Dedifferentiated amniotic fluid mesenchymal stem cell (primary cell): ENCODE data around the gene OR2L8.
"Not testable (repeated sequence)": the region's sequence is repeated elsewhere in the genome, so short reads cannot be mapped to it uniquely, and the experiment has no call there.

Experiments used
- DNase-seq: peaks from one replicate; pipeline ENCODE4 v3.0.0-alpha.2; 2016; ENCODE audit errors: extremely low spot score

OR2L8 gene

DNA sequence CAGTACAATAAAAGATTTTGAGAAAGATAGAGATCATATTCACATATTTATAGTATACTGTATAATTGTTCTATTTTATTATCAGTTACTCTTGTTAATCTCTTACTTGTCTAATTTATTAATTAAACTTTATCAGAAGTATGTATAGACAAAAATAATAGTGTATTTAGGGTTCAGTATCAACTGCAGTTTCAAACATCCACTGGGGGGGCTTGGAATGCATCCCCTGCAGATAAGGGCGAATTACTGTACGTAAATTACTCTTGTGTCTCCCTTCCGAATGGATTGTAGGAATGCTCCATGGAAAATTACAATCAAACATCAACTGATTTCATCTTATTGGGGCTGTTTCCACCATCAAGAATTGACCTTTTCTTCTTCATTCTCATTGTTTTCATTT lies at the start of gene OR2L8:
OR2L8 (plus strand) TSS at position 301 of the 400 bp plus-strand sequence; CDS start at position 301, 0 bp downstream.
- DNase-seq = no peak

GRCh38 chr1:247904122-247904521 lies 44.5 kb upstream of the OR2L8 start:
- no peak for DNase-seq

DNA sequence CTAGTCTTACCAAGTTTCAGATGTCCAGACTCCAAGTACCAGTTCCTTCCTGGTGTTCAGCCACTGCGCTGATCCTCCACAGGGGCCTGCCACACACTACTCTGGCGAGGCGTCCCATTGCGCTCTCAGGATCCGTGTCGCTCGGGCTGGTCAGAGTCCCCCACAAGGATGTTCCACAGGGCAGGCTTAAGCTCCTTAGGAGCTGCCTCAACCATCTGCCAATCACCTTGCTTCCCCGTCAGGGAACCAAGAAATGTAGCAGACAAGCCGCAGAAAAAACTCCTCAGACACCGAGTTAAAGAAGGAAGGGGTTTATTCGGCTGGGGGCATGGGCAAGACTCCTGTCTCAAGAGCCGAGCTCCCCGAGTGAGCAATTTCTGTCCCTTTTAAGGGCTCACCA lies 43.5 kb upstream of the OR2L8 start:
- no peak for DNase-seq

DNA sequence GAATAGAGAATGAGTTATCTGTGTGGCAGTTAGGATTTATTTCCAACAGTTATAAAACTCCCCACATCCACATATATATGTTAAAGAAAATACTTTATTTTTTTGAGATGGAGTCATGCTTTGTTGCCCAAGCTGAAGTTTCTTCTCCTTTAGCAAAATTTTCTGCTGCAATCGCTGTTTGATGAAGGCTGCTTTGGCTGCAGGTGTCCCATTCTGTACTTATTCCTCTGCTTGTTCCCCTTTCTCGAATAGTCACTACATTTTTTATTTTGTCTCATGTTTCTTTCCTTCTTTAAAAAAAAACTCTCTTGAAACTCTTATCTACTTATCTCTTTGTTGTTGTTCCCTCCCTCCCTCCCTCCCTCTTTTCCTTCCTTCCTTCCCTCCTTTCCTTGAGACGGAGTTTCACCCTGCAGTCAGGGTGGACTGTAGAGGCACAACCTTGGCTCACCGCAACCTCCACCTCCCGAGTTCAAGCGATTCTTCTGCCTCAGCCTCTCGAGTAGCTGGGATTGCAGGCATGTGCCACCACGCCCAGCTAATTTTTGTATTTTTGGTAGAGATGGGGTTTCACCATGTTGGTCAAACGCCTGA lies 42.7 kb upstream of the OR2L8 start:
- no peak for DNase-seq

DNA sequence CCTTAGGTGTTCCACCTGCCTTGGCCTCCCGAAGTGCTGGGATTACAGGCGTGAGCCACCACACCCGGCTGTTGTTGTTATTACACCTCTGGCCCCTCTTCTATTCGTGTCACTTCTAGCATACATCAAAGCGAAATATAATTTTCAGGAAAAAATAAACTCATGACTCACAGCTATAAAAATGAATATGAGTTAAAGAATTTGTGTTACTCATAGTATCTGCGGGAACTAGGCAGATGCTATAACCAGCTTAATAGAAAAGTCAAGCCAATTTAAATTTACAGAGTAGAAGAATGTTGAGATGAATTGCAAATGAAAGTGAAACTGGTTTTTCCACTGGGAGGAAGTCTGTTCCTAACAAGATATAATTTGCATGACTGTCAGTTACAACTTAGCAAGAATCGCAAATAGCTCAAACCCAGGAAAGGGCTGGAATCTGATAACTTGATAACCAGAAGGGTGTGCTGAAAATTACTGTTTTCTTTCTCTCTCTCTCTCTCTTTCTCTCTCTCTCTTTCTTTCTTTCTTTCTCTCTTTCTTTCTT lies 42.1 kb upstream of the OR2L8 start:
- DNase-seq = peak; percentile 17

GRCh38 chr1:247908766-247909165 lies 39.9 kb upstream of the OR2L8 start:
- DNase-seq = no peak

- no peak for DNase-seq
Observed at GRCh38 chr1:247913786-247914185, 34.9 kb upstream of the OR2L8 start.

GRCh38 chr1:247914941-247915662 lies 33.6 kb upstream of the OR2L8 start:
- DNase-seq = no peak

DNA sequence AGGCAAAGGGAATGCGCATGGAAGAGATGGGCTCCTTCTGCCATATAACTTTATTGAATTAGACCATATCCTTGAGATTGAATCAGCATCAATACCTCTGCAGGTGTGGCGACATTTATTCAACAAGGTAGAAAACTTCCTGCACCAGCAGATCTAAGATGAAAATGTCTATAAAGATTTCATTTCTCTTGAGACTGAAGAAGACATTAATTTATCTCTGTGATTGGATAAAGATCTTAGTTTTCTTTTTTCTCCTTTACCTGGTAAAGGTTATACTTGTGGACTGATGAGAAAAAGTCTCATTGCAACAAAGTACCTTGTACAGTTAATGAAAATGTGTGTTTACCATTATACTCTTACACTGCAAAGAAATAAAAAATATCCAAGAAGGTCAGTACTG lies 28.7 kb upstream of the OR2L8 start, which contains the start of gene OR2T8:
OR2T8 (plus strand) TSS at position 301 of the 400 bp plus-strand sequence. CDS start 766 bp downstream, outside the sequence.
- DNase-seq = no peak

GRCh38 chr1:247923941-247924340 lies 24.7 kb upstream of the OR2L8 start:
- no peak for DNase-seq

- DNase-seq = no peak
Observed at GRCh38 chr1:247924868-247925267, 23.8 kb upstream of the OR2L8 start, which contains the start of gene OR2AJ1. TSS of gene OR2AJ1 (plus strand) at chr1:247924889. CDS start at chr1:247933769, 8,880 bp downstream.

DNA sequence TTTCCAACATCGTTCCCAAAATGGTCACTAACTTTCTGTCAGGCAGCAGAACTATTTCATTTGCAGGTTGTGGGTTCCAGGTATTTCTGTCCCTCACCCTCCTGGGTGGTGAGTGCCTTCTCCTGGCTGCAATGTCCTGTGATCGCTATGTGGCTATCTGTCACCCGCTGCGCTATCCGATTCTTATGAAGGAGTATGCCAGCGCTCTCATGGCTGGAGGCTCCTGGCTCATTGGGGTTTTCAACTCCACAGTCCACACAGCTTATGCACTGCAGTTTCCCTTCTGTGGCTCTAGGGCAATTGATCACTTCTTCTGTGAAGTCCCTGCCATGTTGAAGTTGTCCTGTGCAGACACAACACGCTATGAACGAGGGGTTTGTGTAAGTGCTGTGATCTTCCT lies 14.7 kb upstream of the OR2L8 start:
- no peak for DNase-seq

DNA sequence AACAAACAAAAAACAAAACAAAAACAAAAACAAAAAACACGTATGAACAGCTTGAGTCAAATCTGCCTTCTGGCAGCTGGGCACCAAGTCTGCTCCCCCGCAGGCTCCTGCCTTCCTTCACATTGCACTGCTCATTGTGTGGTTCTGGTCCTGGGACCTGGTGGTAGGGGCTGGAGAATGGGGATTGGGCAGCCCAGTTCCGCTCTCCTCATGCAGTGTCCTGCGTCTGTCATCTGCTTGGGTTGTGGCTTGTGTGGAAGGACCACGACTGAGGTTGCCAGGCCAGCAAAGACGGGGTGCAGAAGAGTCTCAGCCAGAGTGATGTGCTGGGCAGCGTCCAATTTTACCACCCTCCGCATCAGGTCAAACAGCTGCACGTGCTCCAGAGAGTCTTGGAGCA lies 12.9 kb upstream of the OR2L8 start:
- DNase-seq = no peak

DNA sequence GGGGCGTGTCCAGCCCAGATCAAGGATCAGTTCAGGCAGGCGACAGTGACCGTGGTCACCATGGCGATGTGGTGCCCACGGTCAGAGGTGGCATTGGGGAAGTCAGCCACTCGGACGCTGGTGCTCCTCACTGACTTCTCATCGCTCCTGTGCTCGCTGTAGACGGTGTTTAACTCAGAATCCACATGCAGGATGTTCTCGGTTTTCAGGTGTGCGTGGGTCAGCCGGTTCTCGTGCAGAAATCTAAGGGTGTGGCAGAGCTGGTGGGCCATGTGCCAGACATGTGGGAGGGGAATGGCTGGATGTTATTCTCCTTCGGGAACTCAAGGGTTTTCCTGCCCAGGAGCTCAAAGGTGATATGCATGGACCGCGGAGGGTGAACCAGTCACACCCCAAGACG lies 12.2 kb upstream of the OR2L8 start:
- no peak for DNase-seq

- not testable (repeated sequence) for DNase-seq
Observed at GRCh38 chr1:247936965-247937734, 11.5 kb upstream of the OR2L8 start.

DNA sequence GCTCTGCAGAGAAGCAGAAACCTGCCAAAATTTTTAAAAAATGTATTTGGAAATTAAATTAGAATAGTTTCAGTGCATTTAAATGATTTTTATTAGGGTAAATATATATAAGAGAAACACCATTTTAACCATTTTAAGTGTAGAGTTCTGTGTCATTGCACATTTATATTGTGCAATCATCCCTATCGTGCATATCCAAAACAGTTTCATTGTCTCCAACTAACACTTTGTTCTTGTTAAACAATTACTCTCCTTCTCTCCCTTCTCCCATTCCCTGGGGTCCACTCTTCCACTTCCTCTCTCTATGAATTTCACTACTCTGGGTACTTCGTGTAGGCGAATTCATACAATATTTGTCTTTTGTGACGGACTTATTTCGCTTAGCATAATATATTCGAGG lies 6.0 kb upstream of the OR2L8 start:
- DNase-seq = no peak

- no peak for DNase-seq
Observed at GRCh38 chr1:247953408-247953807, 4.8 kb downstream of the OR2L8 start.

GRCh38 chr1:247961791-247962190 lies 13.1 kb downstream of the OR2L8 start:
- DNase-seq = no peak

DNA sequence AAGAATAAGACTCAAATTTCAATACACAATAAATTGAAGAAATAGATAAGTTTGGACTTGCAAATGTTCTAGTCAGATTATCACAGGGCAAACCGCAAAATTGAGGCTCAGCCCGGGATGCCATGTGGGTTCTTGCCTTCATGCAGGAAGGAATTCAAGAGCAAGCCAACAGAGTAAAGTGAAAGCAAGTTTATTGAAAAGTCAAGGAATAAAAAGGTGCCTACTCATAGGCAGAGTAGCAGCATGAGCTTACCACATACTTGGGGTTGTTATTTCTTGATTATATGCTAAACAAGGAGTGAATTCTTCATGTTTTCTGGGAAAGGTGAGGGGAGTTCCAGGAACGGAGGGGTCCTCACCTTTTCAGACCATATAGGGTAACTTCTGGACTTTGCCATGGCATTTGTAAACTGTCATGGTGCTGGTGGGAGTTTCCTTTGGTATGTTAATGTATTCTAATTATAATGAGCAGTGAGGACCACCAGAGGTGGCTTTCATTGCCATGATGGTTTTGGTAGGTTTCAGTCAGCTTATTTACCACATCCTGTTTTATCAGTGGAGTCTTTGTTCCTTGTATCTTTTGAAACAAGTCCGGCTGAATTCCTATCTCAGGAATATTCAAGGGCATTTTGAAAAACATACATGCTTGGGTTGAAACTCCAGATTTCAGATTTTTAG lies 14.4 kb downstream of the OR2L8 start:
- DNase-seq = no peak

DNA sequence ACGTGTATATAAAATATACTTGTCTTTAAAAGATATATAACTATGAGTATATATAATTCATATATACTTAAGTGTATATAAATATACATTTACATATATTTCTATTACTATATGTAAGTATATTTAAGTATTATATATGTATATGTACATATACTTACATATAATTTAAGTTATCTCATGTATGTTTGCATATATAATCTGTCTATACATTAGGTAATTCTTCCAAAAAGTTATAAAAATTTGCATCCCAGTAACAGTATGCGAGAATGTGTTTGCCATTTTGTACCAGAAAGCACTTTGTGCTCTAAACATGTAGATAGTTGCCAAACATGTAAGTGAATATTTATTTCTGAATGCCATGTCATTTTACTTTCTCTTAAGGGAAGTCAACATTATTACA lies 16.3 kb downstream of the OR2L8 start, which contains the start of gene OR2AK2:
OR2AK2 (plus strand) TSS at position 301 of the 400 bp plus-strand sequence. CDS start 144 bp downstream, outside the sequence.
- no peak for DNase-seq

DNA sequence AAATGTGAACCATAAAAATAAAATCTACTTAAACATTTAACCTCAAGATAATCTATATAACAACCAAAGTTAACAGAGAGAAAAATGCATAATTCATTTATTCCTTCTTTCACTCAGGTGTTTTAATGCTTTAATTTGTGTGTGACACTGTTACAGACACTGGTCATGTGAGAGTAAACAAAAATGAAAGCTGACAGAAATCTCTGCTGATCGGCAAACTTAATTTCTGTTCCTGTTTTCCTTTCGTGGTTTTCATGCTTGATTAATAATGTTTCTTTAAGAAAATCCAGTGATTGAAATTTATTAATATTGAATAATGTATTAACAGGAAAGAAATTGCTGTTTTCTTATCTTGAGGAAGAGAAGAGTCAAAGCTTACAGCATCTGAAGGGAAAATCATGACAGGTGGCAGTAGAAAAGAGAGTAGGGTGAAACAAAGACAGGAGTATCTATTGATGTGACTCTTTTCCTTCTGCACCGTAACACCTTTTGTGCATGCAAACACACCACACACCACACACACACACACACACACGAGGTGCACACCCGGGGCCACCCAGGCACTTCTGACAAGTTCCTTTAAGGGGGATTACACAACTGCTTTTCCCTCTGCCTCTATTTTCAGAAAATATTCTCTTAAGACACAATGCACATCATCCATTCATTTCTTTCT lies 18.0 kb downstream of the OR2L8 start:
- DNase-seq = no peak
